Medulla oblongata (tissue), 1 donor: ENCODE measurements around the gene MYO1B.
"Not testable (repeated sequence)": the region's sequence is repeated elsewhere in the genome, so short reads cannot be mapped to it uniquely, and the experiment has no call there.

Source experiments
- DNase-seq: peaks from one replicate; pipeline ENCODE4 v3.0.0-alpha.2; 2015; ENCODE audit errors: extremely low spot score

The MYO1B gene

DNA sequence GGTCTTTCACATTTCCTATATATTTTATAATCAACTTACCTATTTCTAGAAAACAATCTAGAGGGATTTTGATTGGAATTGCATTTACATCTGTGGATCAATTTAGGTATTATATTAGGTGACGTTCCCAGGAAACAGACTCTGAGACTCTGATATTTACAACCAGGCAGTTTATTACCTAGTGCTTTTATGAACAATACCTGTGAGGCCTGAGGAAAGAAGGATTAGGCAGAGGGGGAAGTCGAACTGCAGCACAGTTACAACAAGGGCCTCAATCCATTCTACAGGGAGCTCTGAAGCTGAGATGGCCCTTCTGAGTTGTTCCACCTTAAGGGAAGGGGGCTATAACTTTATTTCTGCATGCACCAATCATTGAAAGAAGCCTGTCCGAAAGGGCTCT lies 206.9 kb downstream of the MYO1B start:
- DNase-seq, result no peak

DNA sequence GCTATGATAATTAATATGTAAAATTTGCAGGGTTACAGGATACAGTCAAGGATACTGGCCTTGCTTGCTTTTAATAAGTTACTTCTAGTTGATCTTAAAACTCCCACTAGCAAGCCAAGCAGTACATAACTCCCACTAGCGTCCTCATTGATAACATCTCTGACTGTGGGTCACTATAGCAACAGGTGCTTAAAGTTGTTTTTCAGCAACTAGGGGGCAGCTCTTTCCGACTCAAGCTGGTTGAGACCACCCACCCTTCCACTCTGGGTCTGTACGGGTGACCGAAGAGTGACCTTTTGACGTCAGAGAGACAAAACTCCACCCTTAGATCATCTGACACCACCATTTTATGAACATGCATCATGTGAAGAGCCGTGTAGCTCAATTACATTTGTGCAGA lies 208.6 kb downstream of the MYO1B start:
- DNase-seq, result no peak

- DNase-seq, result not testable (repeated sequence)
Observed at GRCh38 chr2:191456506-191456905, 211.3 kb downstream of the MYO1B start.

DNA sequence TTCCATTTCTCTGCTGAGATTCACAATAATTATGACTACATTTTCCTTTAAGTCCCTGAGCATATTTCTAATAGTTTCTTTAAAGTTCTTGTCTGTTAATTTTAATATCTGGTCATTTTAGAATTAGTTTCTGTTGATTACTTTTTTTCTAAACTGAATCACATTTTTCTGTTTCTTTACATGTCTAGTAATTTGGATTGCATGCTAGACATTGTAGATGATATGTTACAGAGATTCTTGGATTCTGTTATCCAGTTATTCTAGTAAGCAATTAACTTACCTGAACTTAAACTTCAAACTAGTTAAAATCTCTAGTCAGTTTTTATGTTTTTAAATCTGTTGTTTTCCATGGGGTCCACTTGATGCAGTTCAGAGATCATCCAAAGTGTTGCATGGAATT lies 214.0 kb downstream of the MYO1B start:
- DNase-seq, result no peak

DNA sequence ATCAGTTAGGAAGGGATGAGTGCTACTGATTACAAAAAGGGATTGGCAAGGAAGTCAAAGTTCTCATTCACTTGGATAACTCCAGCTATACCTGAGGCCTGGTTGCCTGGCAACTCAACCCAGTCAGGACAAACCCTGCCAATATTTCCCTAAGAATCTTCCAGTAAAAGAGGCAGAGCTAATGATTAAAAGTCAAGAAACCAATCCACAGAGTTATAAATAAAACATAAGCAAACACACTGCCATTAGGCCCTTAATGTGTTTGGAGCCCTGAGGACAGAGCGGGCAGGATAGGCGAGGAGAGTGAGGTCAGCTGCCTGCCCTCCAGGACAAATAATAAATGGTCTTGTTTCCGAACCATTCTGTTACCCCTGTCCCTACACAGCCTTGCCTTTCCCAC lies 217.2 kb downstream of the MYO1B start:
- no peak for DNase-seq

DNA sequence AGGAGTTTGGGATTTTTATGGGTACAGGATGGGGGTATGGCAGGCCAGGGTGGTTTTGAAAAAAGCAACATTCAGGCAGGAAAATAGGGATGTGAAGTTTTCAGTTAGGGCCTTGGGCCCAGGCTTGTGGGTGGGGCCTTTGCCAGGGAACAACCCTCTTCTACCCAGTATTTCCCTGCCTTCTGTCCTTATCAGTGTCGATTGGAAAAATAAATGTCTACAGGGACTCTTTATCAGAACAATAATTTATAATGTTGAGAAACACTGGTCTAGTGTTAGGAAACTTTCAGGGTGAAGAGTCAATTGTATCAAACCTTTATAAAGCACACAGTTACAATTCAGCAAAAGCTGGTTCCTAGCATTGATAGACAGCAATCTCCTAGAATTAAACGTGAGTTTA lies 218.6 kb downstream of the MYO1B start:
- no peak for DNase-seq

- no peak for DNase-seq
Observed at GRCh38 chr2:191465766-191466420, 220.7 kb downstream of the MYO1B start.

GRCh38 chr2:191467113-191467512 lies 221.9 kb downstream of the MYO1B start:
- DNase-seq, result no peak

DNA sequence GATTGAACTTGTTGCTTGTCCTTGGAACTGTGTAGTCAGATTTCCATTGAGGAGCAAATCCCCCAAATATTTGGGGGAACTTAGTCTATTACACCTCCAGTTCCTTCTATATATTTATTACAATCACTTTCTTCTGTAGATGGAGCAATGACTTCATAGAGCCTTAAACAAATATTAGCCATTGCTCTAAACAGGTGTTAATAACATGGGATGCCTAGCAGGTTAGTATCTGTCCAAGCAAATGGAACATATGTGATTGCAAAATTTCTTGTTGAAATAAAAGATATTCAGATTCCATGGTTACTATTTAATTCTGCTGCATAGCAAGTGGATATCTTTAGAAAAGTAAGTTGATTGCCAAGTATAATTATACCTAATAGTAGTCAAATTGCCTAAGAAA lies 225.1 kb downstream of the MYO1B start:
- no peak for DNase-seq

DNA sequence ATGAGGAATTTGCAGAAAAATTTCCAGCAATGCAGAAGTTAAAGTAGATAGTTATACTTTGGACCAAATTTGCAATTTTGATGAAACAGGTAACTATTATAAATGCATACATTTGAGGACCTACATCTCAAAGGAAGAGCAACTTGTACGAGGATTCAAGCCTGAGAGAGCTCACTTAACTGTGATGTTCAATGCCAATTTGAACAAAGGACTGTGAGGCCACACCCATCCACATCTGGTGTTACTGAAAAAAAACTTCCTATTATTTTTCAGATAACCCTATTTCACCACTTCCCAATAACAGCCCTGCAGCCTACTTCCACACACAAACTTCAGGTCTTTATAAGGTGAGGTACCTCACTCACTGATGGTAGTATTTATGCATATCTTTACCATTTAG lies 229.3 kb downstream of the MYO1B start:
- DNase-seq, result no peak
